Heart right ventricle (tissue), 16 donors: ENCODE measurements around the gene ZNF845. TPM values are rescaled to one million over a fixed set of nuclear protein-coding genes. Genes with fewer than 3 reads are reported as not detected.
"Not testable (repeated sequence)": the region's sequence is repeated elsewhere in the genome, so short reads cannot be mapped to it uniquely, and the experiment has no call there.

Experiments used
- ATAC-seq, 8 donors: fragments of 200-7000 bp; cut with Tn5 transposase; one replicate each; pipeline ENCODE4 v1.9.1; 2020; ENCODE audit warnings: mild to moderate bottlenecking in 8 of 8, moderate library complexity in 8 of 8, moderate number of reproducible peaks in 1 of 8
- DNase-seq, 2 donors: peaks; one replicate each; pipeline ENCODE4 v3.0.0-alpha.2; 2020
- H3K27ac ChIP-seq, 10 donors: fragments of 200-600 bp; sonication (generic) in 2 of 10; one replicate each; pipeline versions ENCODE4 v1.5.0 to v1.8.0; 2020 to 2022; ENCODE audit warnings: mild to moderate bottlenecking in 3 of 10
- H3K27me3 ChIP-seq, 7 donors: fragments of 200-600 bp; one replicate each; pipeline ENCODE4 v1.8.0; 2021 to 2022; ENCODE audit warnings: mild to moderate bottlenecking in 2 of 7
- H3K36me3 ChIP-seq, 9 donors: fragments of 200-600 bp; sonication (generic) in 1 of 9; one replicate each; pipeline versions ENCODE4 v1.5.0 to v1.8.0; 2020 to 2022; ENCODE audit warnings: mild to moderate bottlenecking in 2 of 9
- H3K4me1 ChIP-seq, 9 donors: fragments of 200-600 bp; sonication (generic) in 1 of 9; one replicate each; pipeline versions ENCODE4 v1.5.0 to v1.8.0; 2020 to 2022; ENCODE audit warnings: mild to moderate bottlenecking in 4 of 9
- H3K4me3 ChIP-seq, 10 donors: fragments of 200-600 bp; sonication (generic) in 2 of 10; one replicate each; pipeline versions ENCODE4 v1.5.0 to v1.8.0; 2020 to 2022; ENCODE audit warnings: mild to moderate bottlenecking in 7 of 10, moderate library complexity in 2 of 10
- H3K9me3 ChIP-seq, 11 donors: fragments of 200-600 bp in 10 of 11; sonication (generic) in 2 of 11; one replicate each; pipeline versions ENCODE4 v1.5.0 to v1.8.0; 2013 to 2022; ENCODE audit warnings: mild to moderate bottlenecking in 2 of 11, control low read depth in 1 of 11, moderate library complexity in 1 of 11
- CTCF ChIP-seq, 9 donors: fragments of 200-600 bp; sonication (generic) in 2 of 9; IDR thresholded peaks; one replicate each; pipeline versions ENCODE4 v1.5.0 to v1.8.0; 2021 to 2022; ENCODE audit warnings: antibody characterized with exemption in 9 of 9, mild to moderate bottlenecking in 5 of 9, moderate library complexity in 1 of 9
- WGBS, 2 donors: extraction: QIAGEN DNeasy Blood & Tissue Kit; methylation state at CpG; one replicate each; pipeline ENCODE4 v1.1.7; 2013; ENCODE audit warnings: inconsistent platforms in 1 of 2; 5-methylcytosine and 5-hydroxymethylcytosine counted together
- intact Hi-C, 10 donors: fragments of 100-400 bp; cut with DNase I; formaldehyde crosslinking; loops; one replicate each; pipeline versions ENCODE4 v1.11.1 to v1.14.2; 2022
- polyA plus RNA-seq, 2 donors: library from polyadenylated mRNA; stranded (reverse); fragments of 200-250 nt; gene quantifications; one replicate each; pipeline ENCODE4 v1.2.3, GENCODE V29; 2013
- total RNA-seq, 10 donors: library from RNA; stranded (reverse); fragmentation: NEBNext Ultra II Directional in 3 of 10; extraction: Animal tissue kit (Norgen Biotek cat#: 25700) in 3 of 10; gene quantifications; one replicate each; pipeline versions ENCODE4 v1.2.1 to v1.2.4, GENCODE V29; 2021 to 2023
- donor health status: Arrhythmogenic right ventricular cardiomyopathy.
- donor health status: ischemic (EF 13 %, LVEDD 7.1; RV severe dilation, severe dysfunction).
- donor health status: healthy with polysubstance abuse.
- donor health status: DM: no; HTN: yes; CAD: no.
- donor health status: DM: no; HTN: no; CAD: no.
- donor health status: ischemic (EF 25% LVEDD 6.9; RV normal size, moderate dysfunction).
- donor health status: ischemic (EF 25% LVEDD 5.7; RV mildly dilated, moderate dysfunction).
- donor health status: healthy.
- donor health status: DM: yes; HTN: yes; CAD: no.
- donor health status: Ischemic cardiomyopathy.
- donor health status: ischemic (EF 35%, LVEDD 5.7; RV mildly dilated, moderate dysfunction).
- donor health status: nonischemic (EF 11% LVEDD 7.7; RV severe dilation, severe dysfunction).
- donor health status: DM: yes; HTN: yes; CAD: no.
- donor health status: PGD.
- donor health status: ischemic (EF 29% LVEDD 5.4; RV normal size, mild dysfunction).
- donor health status: nonischemic (EF 23%, LVEDD 6.1; RV moderate dilation, normal function).

The ZNF845 gene
- total and polyA plus RNA-seq, 12 donors = 1.3 to 4.9 (median 3.6) TPM

GRCh38 chr19:53294786-53295441 lies 38.6 kb upstream of the ZNF845 start:
- Histone ChIP-seq H3K27me3 (peaks cover 0 to 6% (median 0%) of the 10 kb centered on the region in 7 donors), H3K27ac (no peak overlapping the region), H3K36me3 (no peaks in the 10 kb centered on the region), H3K9me3 (peaks cover 0 to 82% (median 29%) of the 10 kb centered on the region in 11 donors), H3K4me3 (no peak overlapping the region), H3K4me1 (no peaks in the 10 kb centered on the region)
- intact Hi-C loops = no loop called here
- 82 to 86% methylated on average over 7 of the region's 7 CpGs for WGBS, 2 donors
- DNase-seq (no peak), ATAC-seq (no peak)
- no peak for TF ChIP-seq CTCF (IDR thresholded peaks at IDR 0.05)

GRCh38 chr19:53301341-53301740 lies 32.2 kb upstream of the ZNF845 start:
- intact Hi-C loops = not testable (repeated sequence)

GRCh38 chr19:53308339-53308811 lies 25.2 kb upstream of the ZNF845 start:
- peak in 1 of 2 donors; percentile 22 for DNase-seq
- peak in 2 of 8 donors; percentile 17 to 30 for ATAC-seq
- intact Hi-C loops = no loop called here
- peaks cover 0 to 7% (median 0%) of the 10 kb centered on the region in 9 donors for H3K4me1 ChIP-seq
- TF ChIP-seq CTCF (IDR thresholded peaks at IDR 0.05) = peak; percentile 19 to 66 (median 57)
- peaks cover 0 to 13% (median 0%) of the 10 kb centered on the region in 11 donors for H3K9me3 ChIP-seq
- no peak overlapping the region for H3K27ac ChIP-seq
- H3K4me3 ChIP-seq = no peak overlapping the region
- no peaks in the 10 kb centered on the region for H3K36me3 ChIP-seq
- peaks cover 0 to 79% (median 51%) of the 10 kb centered on the region in 7 donors for H3K27me3 ChIP-seq
- WGBS, 2 donors = 3 to 5% methylated on average over 32 of the region's 32 CpGs

More at GRCh38 chr19:53301341-53301740, 32.2 kb upstream of the ZNF845 start:
- not testable (repeated sequence) for ATAC-seq, H3K4me1 ChIP-seq, H3K36me3 ChIP-seq, DNase-seq, H3K4me3 ChIP-seq, H3K27ac ChIP-seq
- Histone ChIP-seq H3K27me3 (peaks cover 0 to 28% (median 10%) of the 10 kb centered on the region in 7 donors), H3K9me3 (peaks cover 0 to 24% (median 0%) of the 10 kb centered on the region in 11 donors)
- 36% methylated on average over 1 of the region's 8 CpGs; no CpG with 5 or more reads in 1 of the 2 donors for WGBS, 2 donors

- ATAC-seq (no peak), DNase-seq (no peak)
- intact Hi-C loops = no loop called here
- Histone ChIP-seq H3K27me3 (peaks cover 0 to 77% (median 48%) of the 10 kb centered on the region in 7 donors), H3K4me1 (peaks cover 0 to 7% (median 0%) of the 10 kb centered on the region in 9 donors), H3K36me3 (no peaks in the 10 kb centered on the region), H3K9me3 (peaks cover 0 to 15% (median 0%) of the 10 kb centered on the region in 11 donors), H3K27ac (no peak overlapping the region), H3K4me3 (no peak overlapping the region)
- no peak for TF ChIP-seq CTCF (IDR thresholded peaks at IDR 0.05)
- WGBS, 2 donors = 46 to 51% methylated on average over 11 of the region's 11 CpGs
Observed at GRCh38 chr19:53311044-53311443, 22.5 kb upstream of the ZNF845 start.

GRCh38 chr19:53311897-53312296 lies 21.7 kb upstream of the ZNF845 start:
- intact Hi-C loops = no loop called here
- TF ChIP-seq CTCF (IDR thresholded peaks at IDR 0.05) = no peak
- H3K4me3 ChIP-seq = no peak overlapping the region
- 71 to 73% methylated on average over 12 of the region's 12 CpGs for WGBS, 2 donors
- H3K27me3 ChIP-seq = peaks cover 0 to 75% (median 46%) of the 10 kb centered on the region in 7 donors
- no peaks in the 10 kb centered on the region for H3K36me3 ChIP-seq
- DNase-seq = no peak
- no peak for ATAC-seq
- H3K4me1 ChIP-seq = peaks cover 0 to 7% (median 0%) of the 10 kb centered on the region in 9 donors
- no peak overlapping the region for H3K27ac ChIP-seq
- peaks cover 0 to 22% (median 0%) of the 10 kb centered on the region in 11 donors for H3K9me3 ChIP-seq
